K562 (cell line): ENCODE data around the gene HOXB6. TPM values are rescaled to one million over a fixed set of nuclear protein-coding genes. Genes with fewer than 3 reads are reported as not detected.

Source experiments
- HOXB6 ChIP-seq: fragments of 250-450 bp; sonication (Bioruptor Pico); IDR thresholded peaks from 2 replicates; pipeline ENCODE4 v1.5.1; 2022; ENCODE audit warnings: mild to moderate bottlenecking, borderline replicate concordance
- polyA plus RNA-seq, 8 experiments: library from polyadenylated mRNA; depleted of rRNA in 4 of 8; stranded (reverse) in 5 of 8; unstranded in 3 of 8; fragments of >200 nt; fragmentation: Nextera tagmentation in 2 of 8; fragmentation: Illumina TruSeq in 1 of 8; extraction: Ambion mirVana in 2 of 8; extraction: Trizol in 1 of 8; gene quantifications; 2 replicates each; pipeline versions ENCODE4 v1.2.1 to v1.2.3, GENCODE V29; 2011 to 2014; ENCODE audit warnings: inconsistent platforms in 1 of 8, missing spikeins in 1 of 8
- total RNA-seq, 7 experiments: library from RNA; depleted of rRNA in 6 of 7; stranded (reverse); fragments of >200 nt in 6 of 7; fragmentation: Illumina TruSeq in 2 of 7; extraction: Trizol in 2 of 7; gene quantifications; 2 replicates each; pipeline versions ENCODE4 v1.2.1 to v1.2.3, GENCODE V29; 2011 to 2021; ENCODE audit warnings: low replicate concordance in 1 of 7
- TF ChIP-seq, protein P1 (sequence below): fragments of 450-650 bp; IDR thresholded peaks from 2 replicates; pipeline ENCODE4 v1.6.1; 2016; ENCODE audit warnings: low read depth
- TF ChIP-seq, protein P2 (sequence below), 2 experiments: fragments of 450-650 bp; IDR thresholded peaks; 2 replicates each; pipeline ENCODE4 v1.6.1; 2016; ENCODE audit warnings: mild to moderate bottlenecking in 2 of 2, borderline replicate concordance in 1 of 2, low read depth in 1 of 2, moderate library complexity in 1 of 2
- TF ChIP-seq, protein P3 (sequence below): fragments of 200-800 bp; sonication (Bioruptor generic); IDR thresholded peaks from 2 replicates; pipeline ENCODE4 v1.6.1; 2017; ENCODE audit warnings: missing genetic modification characterization, missing compliant biosample characterization
- TF ChIP-seq, protein P4 (sequence below): fragments of 250-450 bp; sonication (Bioruptor Pico); IDR thresholded peaks from 2 replicates; pipeline ENCODE4 v1.5.0; 2021

Gene HOXB6
- total and polyA plus RNA-seq, 9 of the 15 experiments (the other 6 are each of a cell fraction or from before 2014, with no cell fraction given): 1.2 to 14.8 (median 4.9) TPM

DNA sequence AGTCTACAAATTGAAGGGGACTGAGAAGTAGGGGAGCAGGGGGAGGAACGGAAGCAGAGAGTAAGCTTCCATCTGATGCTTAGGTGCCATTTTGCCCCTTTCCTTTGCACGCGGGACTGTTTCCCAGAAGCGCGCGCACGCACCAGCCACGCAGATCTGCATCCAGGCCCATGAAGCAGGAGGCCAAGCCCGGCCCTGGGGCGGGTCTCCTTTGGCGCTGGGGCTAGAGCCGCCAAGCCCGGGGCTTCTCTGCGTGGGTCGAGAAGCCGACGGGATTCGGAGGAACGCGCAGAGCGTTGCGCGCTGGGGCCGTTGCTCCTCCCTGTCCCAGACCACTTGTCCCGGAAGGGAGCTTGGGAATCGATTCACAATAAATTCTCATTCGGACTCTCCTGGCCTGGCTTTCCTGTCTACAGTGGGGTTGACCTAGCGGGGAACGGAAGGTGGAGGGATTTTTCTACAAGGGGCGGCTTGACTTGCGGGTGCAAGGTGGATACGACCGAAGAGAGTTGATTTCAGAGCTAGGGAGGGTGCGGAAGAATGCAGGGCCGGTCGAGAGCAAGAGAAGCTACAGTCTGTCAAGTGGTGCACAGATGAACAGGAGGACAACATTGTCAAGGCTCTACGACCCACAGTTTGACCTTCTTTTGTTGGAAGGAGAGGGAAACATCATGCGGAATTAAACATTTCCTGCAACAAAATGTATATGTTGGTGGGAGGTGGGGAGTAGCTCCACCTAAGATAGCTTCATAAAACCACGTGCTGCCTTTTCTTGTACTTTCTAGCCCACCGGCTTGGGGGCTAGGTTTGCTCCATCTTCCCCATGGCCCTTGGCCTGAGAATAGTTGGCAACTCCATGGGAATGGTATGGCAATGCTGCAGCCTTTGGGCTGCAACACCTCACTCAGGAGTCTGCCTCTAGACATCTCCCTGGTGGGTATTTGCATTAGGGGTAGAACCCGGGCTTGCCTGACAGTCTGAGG is 16.9 kb upstream of the HOXB6 start (continued):
- TF ChIP-seq, protein P1, sequence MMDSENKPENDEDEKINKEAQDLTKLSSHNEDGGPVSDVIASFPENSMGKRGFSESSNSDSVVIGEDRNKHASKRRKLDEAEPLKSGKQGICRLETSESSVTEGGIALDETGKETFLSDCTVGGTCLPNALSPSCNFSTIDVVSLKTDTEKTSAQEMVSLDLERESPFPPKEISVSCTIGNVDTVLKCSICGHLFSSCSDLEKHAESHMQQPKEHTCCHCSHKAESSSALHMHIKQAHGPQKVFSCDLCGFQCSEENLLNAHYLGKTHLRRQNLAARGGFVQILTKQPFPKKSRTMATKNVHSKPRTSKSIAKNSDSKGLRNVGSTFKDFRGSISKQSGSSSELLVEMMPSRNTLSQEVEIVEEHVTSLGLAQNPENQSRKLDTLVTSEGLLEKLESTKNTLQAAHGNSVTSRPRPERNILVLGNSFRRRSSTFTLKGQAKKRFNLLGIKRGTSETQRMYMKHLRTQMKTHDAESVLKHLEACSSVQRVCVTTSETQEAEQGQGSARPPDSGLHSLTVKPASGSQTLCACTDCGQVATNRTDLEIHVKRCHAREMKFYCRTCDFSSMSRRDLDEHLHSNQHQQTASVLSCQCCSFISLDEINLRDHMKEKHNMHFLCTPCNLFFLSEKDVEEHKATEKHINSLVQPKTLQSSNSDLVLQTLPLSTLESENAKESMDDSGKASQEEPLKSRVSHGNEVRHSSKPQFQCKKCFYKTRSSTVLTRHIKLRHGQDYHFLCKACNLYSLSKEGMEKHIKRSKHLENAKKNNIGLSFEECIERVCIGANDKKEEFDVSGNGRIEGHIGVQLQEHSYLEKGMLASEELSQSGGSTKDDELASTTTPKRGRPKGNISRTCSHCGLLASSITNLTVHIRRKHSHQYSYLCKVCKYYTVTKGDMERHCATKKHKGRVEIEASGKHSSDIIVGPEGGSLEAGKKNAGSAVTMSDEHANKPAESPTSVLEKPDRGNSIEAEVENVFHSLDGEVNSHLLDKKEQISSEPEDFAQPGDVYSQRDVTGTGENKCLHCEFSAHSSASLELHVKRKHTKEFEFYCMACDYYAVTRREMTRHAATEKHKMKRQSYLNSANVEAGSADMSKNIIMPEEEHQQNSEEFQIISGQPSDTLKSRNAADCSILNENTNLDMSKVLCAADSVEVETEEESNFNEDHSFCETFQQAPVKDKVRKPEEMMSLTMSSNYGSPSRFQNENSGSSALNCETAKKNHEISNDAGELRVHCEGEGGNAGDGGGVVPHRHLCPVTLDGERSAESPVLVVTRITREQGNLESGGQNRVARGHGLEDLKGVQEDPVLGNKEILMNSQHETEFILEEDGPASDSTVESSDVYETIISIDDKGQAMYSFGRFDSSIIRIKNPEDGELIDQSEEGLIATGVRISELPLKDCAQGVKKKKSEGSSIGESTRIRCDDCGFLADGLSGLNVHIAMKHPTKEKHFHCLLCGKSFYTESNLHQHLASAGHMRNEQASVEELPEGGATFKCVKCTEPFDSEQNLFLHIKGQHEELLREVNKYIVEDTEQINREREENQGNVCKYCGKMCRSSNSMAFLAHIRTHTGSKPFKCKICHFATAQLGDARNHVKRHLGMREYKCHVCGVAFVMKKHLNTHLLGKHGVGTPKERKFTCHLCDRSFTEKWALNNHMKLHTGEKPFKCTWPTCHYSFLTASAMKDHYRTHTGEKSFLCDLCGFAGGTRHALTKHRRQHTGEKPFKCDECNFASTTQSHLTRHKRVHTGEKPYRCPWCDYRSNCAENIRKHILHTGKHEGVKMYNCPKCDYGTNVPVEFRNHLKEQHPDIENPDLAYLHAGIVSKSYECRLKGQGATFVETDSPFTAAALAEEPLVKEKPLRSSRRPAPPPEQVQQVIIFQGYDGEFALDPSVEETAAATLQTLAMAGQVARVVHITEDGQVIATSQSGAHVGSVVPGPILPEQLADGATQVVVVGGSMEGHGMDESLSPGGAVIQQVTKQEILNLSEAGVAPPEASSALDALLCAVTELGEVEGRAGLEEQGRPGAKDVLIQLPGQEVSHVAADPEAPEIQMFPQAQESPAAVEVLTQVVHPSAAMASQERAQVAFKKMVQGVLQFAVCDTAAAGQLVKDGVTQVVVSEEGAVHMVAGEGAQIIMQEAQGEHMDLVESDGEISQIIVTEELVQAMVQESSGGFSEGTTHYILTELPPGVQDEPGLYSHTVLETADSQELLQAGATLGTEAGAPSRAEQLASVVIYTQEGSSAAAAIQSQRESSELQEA: no peak
- TF ChIP-seq, protein P2, sequence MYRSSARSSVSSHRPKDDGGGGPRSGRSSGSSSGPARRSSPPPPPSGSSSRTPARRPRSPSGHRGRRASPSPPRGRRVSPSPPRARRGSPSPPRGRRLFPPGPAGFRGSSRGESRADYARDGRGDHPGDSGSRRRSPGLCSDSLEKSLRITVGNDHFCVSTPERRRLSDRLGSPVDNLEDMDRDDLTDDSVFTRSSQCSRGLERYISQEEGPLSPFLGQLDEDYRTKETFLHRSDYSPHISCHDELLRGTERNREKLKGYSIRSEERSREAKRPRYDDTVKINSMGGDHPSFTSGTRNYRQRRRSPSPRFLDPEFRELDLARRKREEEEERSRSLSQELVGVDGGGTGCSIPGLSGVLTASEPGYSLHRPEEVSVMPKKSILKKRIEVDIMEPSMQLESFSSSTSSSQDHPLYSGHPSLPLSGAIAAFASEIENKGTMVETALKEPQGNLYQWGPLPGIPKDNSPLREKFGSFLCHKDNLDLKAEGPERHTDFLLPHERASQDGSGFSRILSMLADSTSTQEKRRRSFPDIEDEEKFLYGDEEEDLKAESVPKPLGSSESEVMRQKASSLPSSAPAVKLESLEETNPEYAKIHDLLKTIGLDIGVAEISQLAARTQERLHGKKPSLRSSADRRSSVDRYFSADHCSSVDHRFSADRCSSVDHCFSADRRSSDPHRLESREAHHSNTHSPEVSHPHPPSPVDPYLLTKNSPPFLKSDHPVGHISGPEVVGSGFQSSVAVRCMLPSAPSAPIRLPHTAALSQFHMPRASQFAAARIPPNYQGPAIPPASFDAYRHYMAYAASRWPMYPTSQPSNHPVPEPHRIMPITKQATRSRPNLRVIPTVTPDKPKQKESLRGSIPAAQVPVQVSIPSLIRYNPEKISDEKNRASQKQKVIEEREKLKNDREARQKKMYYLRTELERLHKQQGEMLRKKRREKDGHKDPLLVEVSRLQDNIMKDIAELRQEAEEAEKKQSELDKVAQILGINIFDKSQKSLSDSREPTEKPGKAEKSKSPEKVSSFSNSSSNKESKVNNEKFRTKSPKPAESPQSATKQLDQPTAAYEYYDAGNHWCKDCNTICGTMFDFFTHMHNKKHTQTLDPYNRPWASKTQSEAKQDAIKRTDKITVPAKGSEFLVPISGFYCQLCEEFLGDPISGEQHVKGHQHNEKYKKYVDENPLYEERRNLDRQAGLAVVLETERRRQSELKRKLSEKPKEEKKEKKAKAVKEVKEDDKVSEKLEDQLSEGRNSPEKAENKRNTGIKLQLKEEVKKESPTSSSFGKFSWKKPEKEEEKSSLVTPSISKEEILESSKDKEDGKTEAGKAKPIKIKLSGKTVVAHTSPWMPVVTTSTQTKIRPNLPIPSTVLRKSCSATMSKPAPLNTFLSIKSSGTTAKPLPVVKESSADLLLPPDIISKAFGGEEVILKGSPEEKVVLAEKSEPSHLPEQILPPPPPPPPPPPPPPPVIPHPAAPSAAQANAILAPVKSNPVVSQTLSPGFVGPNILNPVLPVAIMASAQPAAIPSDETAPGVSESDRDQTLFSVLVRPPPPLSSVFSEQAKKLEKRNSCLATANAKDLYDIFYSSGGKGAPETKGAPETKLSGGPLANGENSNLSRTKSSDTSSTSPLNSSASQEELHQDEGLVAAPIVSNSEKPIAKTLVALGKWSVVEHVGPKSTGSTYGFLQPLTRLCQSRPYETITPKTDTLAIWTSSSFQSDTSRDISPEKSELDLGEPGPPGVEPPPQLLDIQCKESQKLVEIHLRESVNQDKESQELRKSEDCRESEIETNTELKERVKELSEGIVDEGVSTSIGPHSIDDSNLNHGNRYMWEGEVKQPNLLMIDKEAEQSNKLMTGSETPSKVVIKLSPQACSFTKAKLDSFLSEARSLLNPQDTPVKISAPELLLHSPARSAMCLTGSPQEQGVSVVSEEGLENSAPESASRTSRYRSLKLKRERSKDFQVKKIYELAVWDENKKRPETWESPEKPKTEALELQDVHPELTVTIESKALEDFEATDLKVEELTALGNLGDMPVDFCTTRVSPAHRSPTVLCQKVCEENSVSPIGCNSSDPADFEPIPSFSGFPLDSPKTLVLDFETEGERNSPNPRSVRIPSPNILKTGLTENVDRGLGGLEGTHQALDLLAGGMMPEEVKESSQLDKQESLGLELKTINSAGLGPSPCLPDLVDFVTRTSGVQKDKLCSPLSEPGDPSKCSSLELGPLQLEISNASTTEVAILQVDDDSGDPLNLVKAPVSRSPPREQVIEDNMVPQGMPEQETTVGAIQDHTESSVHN (IDR thresholded peaks at IDR 0.05; ENCODE audit: borderline replicate concordance in 1 of 2, low read depth in 1 of 2): no peak
- TF ChIP-seq, protein P3, sequence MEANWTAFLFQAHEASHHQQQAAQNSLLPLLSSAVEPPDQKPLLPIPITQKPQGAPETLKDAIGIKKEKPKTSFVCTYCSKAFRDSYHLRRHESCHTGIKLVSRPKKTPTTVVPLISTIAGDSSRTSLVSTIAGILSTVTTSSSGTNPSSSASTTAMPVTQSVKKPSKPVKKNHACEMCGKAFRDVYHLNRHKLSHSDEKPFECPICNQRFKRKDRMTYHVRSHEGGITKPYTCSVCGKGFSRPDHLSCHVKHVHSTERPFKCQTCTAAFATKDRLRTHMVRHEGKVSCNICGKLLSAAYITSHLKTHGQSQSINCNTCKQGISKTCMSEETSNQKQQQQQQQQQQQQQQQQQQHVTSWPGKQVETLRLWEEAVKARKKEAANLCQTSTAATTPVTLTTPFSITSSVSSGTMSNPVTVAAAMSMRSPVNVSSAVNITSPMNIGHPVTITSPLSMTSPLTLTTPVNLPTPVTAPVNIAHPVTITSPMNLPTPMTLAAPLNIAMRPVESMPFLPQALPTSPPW (CRISPR knock-in tag): no peak
- no peak for TF ChIP-seq HOXB6 (CRISPR knock-in tag)
- TF ChIP-seq, protein P4, sequence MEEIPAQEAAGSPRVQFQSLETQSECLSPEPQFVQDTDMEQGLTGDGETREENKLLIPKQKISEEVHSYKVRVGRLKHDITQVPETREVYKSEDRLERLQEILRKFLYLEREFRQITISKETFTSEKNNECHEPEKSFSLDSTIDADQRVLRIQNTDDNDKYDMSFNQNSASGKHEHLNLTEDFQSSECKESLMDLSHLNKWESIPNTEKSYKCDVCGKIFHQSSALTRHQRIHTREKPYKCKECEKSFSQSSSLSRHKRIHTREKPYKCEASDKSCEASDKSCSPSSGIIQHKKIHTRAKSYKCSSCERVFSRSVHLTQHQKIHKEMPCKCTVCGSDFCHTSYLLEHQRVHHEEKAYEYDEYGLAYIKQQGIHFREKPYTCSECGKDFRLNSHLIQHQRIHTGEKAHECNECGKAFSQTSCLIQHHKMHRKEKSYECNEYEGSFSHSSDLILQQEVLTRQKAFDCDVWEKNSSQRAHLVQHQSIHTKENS (CRISPR knock-in tag): no peak
